Astrocyte of the spinal cord (primary cell): ENCODE results near the gene EIF4G2.
A peak's percentile ranks its signal among the peaks of the same experiment; 100 is the strongest.

Experiments used
- DNase-seq: peaks from one replicate; pipeline ENCODE4 v3.0.0; 2011; ENCODE audit warnings: low read depth, low spot score
- H3K4me3 ChIP-seq: 2 replicates; pipeline ENCODE4 v1.5.1; 2011; ENCODE audit warnings: low read depth, mild to moderate bottlenecking, low read length, moderate library complexity
- in situ Hi-C: cut with HindIII; loops from 2 replicates; pipeline ENCODE4 v1.10.0; 2017; ENCODE audit warnings: low sequenced_read_pairs
- TF ChIP-seq, protein P1 (sequence below): IDR thresholded peaks from 2 replicates; pipeline ENCODE4 v1.5.1; 2012; ENCODE audit warnings: low read depth, mild to moderate bottlenecking, low read length, inconsistent platforms

The EIF4G2 gene

GRCh38 chr11:10764412-10764811, 44.3 kb downstream of the EIF4G2 start:
- TF ChIP-seq, protein P1, sequence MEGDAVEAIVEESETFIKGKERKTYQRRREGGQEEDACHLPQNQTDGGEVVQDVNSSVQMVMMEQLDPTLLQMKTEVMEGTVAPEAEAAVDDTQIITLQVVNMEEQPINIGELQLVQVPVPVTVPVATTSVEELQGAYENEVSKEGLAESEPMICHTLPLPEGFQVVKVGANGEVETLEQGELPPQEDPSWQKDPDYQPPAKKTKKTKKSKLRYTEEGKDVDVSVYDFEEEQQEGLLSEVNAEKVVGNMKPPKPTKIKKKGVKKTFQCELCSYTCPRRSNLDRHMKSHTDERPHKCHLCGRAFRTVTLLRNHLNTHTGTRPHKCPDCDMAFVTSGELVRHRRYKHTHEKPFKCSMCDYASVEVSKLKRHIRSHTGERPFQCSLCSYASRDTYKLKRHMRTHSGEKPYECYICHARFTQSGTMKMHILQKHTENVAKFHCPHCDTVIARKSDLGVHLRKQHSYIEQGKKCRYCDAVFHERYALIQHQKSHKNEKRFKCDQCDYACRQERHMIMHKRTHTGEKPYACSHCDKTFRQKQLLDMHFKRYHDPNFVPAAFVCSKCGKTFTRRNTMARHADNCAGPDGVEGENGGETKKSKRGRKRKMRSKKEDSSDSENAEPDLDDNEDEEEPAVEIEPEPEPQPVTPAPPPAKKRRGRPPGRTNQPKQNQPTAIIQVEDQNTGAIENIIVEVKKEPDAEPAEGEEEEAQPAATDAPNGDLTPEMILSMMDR: no peak
- H3K4me3 ChIP-seq: no peak overlapping the region
- in situ Hi-C loops: no loop called here
- DNase-seq: no peak

GRCh38 chr11:10763766-10764165, 45.0 kb downstream of the EIF4G2 start:
- in situ Hi-C loops: no loop called here

DNA sequence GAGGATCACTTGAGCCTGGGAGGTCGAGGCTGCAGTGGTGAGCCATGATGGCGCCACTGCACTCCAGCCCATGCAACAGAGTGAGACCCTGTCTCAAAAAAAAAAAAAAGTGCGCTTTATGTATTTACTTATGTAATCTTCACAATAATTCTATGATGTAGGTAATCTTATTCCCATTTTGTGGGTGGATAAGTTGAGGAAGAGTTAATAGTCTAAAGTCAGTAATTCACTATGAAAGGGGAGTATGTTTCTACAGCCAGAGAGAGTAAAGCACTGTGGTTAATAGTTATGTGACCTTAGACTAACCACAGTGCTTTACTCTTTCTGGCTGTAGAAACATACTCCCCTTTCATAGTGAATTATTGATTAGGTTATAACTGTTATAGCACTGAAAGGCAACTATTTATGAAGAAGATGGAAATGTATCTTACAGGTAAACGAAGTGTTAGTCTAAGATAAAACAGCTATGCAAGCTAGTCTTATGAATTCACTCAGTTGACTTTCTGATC, 45.8 kb downstream of the EIF4G2 start:
- DNase-seq: no peak
- TF ChIP-seq, protein P1: no peak
- in situ Hi-C loops: no loop called here
- H3K4me3 ChIP-seq: no peak overlapping the region

More at GRCh38 chr11:10763766-10764165, 45.0 kb downstream of the EIF4G2 start:
- no peak overlapping the region for H3K4me3 ChIP-seq
- no peak for DNase-seq
- TF ChIP-seq, protein P1: no peak

DNA sequence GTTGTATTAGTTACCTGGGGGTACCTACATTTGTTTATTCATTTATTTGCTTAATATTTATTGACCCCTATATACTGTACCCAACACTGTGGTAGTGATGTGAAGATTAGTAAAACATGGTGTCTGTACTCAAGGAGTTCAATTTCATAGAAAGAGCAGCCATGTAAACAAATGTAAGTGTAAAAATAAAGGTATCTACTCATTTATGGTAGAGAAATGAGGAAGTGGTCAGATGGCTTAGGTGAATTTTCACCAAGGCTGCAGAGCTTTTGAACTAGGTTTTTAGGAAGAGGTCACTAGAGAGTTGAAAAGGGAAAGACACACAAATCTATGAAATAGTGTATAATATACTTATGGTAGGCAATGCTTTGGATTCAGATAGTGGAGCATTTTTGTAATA, 46.5 kb downstream of the EIF4G2 start:
- in situ Hi-C loops: no loop called here
- no peak overlapping the region for H3K4me3 ChIP-seq
- DNase-seq: no peak
- TF ChIP-seq, protein P1: no peak

GRCh38 chr11:10761085-10761698, 47.5 kb downstream of the EIF4G2 start:
- TF ChIP-seq, protein P1: no peak
- DNase-seq: no peak
- in situ Hi-C loops: no loop called here
- H3K4me3 ChIP-seq: no peak overlapping the region

GRCh38 chr11:10758957-10759356, 49.8 kb downstream of the EIF4G2 start:
- TF ChIP-seq, protein P1: peak; percentile 27
- in situ Hi-C loops: no loop called here
- H3K4me3 ChIP-seq: no peak overlapping the region
- DNase-seq: no peak
